GM10847 (cell line): ENCODE results near the gene SCAMP2.

Experiments
- POLR2A ChIP-seq: IDR thresholded peaks from 2 replicates; pipeline ENCODE4 v1.6.1; 2011; ENCODE audit not compliant: insufficient read length; ENCODE audit errors: extremely low read depth

SCAMP2 gene

GRCh38 chr15:74801311-74801997 lies 71.7 kb downstream of the SCAMP2 start:
- no peak for TF ChIP-seq POLR2A

GRCh38 chr15:74800559-74801094 lies 72.5 kb downstream of the SCAMP2 start:
- no peak for TF ChIP-seq POLR2A

DNA sequence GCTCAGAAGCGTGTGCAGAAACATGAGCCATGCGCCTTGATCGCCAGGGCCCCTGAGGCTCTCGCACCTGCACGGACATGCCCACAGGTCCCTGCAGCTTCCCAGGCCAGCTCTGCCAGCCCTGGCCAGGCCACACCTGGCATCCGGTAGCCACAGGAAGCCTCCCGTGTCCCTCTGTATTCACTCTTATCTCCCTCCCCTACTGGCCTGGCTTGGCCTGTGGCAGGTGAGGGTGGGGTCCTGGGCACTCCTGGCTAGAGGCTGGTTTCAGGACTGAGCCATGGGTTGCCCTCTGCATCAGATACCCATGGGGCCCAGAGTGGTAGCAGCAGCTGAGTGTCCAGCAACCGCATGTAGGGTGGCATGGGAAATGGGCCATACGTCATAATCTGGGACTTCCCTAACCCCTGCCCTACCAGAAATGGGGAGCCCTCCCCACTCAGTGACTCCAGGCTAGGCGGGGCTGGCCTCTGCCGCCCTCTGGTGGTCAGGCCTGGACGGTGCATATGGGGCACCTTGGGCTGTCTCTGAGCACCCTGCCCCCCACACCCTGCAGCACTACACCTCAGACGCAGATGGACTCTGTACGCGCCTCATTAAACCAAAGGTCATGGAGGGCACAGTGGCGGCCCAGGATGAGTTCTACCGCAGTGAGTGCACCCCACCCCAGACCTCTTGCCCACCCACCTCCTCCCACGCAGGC lies 73.2 kb downstream of the SCAMP2 start:
- no peak for TF ChIP-seq POLR2A

DNA sequence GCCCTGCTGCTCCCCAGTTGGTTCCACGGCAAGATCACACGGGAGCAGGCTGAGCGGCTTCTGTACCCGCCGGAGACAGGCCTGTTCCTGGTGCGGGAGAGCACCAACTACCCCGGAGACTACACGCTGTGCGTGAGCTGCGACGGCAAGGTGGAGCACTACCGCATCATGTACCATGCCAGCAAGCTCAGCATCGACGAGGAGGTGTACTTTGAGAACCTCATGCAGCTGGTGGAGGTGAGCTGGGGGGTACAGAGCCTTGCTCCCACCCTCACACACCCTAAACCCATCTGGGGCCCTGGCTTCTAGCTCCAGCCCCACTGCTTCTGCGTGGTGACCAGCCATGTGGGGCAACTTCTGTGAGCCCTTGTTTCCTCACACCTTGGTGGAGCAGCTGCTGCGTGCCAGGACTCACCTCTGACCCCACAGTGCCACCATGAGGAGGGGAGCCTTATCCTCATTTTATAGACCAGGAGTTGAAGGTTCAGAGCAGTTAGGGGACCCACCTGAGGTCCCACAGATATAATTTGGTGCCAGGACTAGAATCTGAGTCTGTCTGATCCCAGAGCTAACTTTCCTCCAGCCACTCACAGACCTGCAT lies 73.8 kb downstream of the SCAMP2 start:
- TF ChIP-seq POLR2A: no peak

- no peak for TF ChIP-seq POLR2A
These were observed 74.5 kb downstream of the SCAMP2 start for GRCh38 chr15:74798388-74799254.

- TF ChIP-seq POLR2A: no peak
These were observed 77.1 kb downstream of the SCAMP2 start for GRCh38 chr15:74795966-74796625.

- no peak for TF ChIP-seq POLR2A
These were observed 78.2 kb downstream of the SCAMP2 start for GRCh38 chr15:74794970-74795349.

- no peak for TF ChIP-seq POLR2A
These were observed 78.8 kb downstream of the SCAMP2 start for GRCh38 chr15:74794248-74794969.
